Stimulated activated CD4-positive, alpha-beta T cell treated with anti-CD3 and anti-CD28 coated beads, Interleukin-1b, Interleukin-23, amount 100 ng/mL, for 24 hours (primary cell): ENCODE measurements around the gene PLEKHG1.

Experiments used
- DNase-seq, 4 experiments: peaks; one replicate each; pipeline ENCODE4 v3.0.0-alpha.2; 2020; ENCODE audit warnings: low read depth in 4 of 4, low spot score in 1 of 4

PLEKHG1 gene

DNA sequence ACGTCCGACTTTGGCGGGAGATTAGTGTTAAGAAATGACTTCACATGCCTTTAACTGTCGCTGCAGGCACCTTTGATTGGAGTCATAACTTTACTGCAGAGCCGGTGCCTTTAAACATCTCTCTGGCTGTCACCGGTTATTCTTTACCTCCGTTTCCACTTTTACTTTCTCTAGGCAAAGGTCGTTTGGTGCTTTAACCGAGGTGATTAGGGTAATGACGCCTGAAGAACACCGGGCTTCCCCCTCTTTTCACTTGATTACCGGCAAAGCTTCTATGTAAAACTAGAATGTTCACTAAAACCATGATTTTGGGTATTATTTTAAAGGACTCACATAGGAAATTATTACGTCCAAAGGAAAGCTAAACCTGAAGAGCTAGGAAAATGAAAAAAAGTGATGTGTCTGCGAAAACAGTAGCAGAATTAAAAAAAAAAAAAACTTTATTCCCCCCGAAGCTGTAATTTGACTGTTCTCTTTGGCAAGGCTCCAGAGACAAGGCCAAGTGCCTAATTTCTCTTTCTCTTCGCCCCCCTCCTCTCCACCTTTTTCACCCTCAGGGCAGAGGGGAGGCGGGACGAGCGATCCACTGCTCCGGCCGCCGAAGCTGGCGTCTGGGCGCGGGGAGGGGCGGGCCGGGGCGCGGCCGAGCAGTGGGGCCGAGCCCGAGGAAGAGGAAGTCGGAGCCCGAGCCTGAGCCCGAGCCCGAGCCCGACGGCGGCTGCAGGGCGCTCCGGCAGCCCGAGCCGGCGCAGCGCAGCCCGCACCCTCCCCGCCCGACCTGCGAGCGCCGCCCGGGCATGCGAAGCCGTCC lies at the start of gene PLEKHG1:
TSS of gene PLEKHG1 (plus strand) at position 687 of the 811 bp plus-strand sequence. CDS start 133,797 bp downstream, outside the sequence.
- DNase-seq = peak in 3 of 4 experiments; percentile 13 to 55 (median 19)

DNA sequence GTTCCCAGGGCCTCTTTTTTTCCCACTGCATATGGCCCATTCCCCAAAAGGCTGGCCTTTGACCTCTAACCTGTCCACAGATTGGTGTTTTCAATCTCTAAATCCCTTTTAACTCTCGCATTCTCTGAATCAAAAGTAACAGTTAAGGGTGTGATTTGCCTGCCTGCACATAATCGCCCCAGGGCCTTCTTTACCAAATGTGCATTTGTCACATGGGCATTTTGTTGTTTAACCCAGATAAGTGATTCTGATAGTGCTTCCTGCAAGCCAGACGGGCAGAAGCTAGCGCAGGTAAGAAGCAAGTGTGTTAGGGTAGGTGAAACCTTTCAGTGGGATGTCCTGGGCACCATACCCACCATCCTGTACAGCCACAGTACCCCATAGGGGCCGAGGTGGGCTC lies 49.4 kb upstream of the PLEKHG1 start:
- no peak for DNase-seq

DNA sequence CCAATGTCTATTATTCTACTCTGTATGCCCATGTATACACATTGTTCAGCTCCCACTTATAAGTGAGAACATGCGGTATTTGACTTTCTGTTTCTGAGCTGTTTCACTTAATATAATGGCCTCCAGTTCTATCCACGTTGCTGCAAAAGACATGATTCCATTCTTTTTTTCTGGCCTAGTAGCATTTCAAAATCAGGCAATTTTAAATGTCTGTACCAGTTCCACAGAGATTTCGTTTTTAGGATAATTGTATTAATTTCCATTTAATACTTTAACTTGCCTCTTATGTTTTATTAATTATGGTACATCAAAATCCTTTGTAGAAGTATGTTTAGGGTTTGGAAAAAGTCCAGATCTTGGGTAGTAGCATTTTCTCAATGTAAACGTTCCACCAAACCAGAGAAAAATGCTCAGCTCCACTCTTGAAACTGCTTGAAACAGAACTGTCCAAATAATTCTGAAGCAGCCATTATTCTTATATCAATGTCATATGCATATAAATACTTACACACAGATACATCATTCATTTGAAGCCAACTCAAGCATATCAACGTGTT lies 42.6 kb upstream of the PLEKHG1 start:
- no peak for DNase-seq

DNA sequence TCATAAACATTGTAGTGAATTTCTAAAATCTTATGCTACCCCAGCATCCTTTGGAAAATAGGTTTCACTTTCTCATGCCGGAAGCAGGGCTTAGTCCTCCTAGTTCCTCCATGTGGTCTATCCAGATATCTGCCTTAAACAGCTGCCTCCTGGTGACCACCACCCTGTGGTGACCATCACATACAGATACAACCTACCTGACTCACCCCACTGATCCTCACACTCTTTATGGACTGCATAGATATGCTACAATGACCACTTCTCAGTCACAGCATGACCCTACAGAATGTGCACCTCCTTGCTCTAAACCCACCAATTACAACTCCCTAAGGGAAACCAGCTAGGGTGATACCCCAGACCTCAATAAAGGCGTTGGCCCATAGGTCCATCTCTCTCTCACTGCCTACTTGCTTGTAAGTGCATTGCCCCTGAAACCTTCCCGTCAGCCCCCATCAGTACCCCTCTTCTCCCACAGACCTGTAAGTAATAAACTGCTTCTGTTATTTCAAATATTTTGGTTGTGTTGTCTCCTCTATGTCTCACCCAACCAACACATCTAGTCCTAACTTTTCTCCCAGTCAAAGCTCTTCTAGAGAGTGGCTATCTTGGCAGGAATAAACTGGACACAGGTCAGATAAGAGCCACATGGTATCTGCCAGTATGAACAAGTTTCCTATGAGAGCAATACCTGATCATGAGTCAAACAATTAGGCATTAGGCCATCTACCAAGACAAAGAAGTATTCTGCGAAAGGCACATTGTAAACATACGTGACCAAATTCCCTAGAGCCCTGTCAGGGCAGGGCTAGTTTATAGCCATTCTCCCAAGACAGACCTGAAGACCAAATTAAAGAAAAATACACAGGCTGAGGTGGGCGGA lies 39.4 kb upstream of the PLEKHG1 start:
- DNase-seq = no peak

DNA sequence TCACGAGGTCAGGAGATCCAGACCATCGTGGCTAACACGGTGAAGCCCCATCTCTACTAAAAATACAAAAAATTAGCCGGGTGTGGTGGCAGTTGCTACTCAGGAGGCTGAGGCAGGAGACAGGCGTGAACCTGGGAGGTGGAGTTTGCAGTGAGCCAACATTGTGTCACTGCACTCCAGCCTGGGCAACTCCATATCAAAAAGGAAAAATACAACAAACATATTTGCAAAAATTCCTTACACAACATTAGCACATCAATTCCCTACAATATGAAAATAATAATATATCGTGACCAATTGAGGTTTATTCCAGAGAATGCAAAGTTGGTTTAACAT lies 38.8 kb upstream of the PLEKHG1 start:
- DNase-seq = no peak

DNA sequence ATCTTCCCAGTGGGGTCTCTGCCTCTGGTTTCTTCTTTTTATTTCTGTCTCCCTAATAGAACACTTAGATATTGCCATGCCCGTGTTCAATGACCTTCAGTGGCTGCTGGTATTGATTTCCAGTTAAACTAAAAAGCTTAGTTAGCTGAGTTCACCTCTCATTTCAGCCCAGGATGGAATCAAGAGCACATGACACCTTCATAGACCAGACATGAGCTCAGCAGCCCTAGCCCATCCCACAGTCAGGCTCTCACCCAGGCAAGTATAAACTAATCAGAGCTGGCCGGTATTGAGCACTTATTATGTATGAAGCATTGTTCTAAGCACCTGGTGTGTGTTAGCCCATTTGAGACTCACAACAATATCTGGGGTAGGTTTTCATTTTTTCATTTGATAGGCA lies 33.7 kb upstream of the PLEKHG1 start:
- DNase-seq = no peak

DNA sequence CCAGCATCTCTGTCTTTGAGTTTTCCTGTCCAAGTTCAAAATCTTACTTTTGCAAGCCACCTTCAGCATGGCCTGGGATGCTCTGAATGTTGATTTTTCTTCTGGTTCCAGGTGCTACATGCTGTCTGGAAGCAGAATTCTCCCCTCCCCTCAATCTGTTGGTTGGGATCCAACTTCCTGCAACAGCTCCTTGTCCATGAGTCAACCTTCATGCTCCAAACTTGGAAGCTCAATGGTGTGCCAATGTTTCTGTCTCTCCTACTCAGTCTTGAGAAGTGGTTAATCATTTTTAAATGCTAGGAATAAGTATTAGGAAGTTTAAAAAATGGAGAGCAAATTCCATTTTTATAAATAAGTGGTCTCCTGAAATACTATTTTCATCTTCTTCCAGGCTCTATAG lies 33.2 kb upstream of the PLEKHG1 start:
- no peak for DNase-seq

DNA sequence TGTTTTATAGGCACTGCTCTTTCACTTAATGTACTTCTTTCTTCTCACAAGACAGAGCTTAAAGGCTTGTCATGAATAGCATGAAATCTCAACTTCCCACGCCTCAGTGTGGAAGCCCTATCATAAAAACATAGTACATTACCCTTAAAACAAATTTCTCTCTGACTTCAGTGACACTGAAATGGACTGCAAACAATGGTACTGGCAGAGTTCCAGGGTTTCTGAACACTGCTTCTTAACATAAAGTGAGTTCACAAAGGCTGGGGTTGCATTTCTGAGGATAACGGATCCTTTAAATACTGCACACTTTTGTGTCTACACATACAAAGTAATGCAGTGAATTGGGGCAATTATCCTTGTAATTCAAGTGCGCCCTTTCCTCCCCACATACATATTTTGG lies 32.3 kb upstream of the PLEKHG1 start:
- DNase-seq = no peak

DNA sequence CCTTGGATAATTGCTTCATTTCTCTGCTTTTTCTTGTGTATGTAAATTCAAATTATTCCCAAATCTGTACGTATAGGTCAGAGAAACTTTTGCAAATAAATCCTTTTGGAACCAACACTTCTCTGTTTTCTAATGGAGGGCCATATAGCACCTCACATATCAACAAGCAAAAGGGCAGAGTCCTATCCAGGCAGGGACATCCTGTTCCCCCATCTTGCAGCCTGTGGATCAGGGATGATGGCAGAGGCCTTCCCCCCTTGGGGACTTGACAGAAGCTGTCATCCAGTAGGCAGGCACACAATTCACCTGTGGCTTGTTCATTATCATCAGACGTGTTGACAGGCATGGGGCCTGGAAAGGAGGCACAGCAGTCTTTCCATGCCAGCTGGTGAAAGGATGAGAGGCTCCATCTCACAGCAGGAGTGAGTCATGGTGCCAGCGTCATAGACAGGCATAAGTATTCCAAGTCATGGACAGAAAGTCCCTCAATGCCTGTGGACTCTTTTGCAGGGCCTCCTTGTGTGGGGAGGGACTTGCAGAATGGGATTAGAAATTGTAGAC lies 31.8 kb upstream of the PLEKHG1 start:
- no peak for DNase-seq

DNA sequence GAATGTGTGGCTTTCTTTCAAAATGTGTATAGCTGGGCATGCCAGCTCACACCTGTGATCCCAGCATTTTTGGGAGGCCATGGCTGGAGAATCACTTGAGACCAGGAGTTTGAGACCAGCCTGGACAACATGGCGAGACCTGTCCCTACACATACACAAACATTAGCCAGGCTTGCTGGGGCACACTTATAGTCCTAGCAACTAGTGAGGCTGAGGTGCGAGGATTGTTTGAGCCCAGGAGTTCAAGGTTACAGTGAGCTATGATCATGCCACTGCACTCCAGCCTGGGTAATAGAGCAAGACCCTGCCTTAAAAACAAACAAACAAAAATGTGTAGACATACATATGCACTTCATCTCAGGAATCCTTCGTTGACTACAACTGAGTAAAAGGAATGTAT lies 31.1 kb upstream of the PLEKHG1 start:
- DNase-seq = no peak

DNA sequence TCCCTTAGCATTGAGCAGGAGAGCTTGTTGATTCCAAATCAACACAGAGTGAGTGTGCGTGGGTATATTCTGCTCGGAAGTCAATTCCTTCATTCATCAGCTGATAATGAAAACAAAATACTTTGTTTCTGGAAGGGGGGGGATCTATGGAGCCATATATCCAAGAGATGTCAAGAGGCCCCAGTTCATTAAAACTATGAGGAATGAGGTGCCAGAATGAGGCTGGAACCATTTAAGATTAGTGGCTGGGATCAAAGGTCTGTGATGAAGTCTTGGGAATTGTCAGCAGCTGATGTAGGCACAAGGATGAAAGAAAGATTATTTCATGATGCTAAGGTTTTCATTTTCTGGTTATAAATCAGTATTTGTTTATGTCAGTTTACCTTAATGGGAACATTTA lies 30.5 kb upstream of the PLEKHG1 start:
- no peak for DNase-seq

DNA sequence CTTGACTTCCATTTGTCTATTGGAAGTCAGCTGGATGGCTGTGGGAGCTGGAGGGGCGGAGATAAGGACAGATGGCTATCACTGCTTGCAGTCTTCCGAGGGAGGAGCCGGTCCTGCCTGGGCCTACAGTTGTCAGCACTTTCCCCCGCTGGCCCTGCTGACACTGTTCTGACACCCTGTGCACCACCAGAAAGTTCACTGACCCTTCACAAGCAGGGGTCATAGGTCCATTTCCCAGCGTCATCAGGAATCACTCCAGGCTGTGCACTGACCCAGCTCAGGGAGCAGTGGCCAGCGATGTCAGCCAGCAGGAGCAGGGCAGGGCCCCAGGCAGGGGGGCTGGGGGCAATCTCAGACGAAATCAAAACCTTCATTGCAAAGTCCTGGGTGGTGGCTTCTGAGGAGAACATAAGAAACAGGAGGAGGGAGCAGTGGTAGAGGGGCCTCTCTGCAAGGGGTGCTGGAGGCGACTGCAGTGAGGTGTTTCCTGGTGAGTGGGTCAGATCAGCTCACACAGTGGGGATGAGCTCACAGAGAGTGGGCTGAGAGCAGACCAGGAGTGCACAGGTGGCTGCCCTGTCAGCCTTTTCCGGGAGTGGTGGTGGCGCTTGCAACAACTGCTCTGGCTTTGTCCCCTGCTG lies 26.5 kb upstream of the PLEKHG1 start:
- DNase-seq = no peak

DNA sequence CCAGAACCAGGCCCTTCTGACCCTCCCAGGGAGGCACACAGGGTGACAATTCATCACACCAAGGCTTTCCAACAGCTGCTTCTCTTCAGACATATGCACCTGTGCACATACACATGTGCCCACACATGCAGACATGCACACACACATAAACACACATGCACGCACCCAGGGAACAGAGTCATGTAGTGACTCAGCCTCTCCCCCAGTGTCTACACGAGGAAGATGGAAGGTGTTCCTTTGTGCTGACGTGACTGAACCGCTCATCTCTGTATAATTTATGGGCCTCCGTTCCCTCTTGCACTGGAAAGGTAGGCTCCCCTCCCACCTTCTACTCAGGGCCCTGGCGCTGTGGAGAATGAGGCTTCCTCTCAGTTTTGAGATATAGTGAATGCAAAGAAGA lies 23.8 kb upstream of the PLEKHG1 start:
- DNase-seq = no peak

DNA sequence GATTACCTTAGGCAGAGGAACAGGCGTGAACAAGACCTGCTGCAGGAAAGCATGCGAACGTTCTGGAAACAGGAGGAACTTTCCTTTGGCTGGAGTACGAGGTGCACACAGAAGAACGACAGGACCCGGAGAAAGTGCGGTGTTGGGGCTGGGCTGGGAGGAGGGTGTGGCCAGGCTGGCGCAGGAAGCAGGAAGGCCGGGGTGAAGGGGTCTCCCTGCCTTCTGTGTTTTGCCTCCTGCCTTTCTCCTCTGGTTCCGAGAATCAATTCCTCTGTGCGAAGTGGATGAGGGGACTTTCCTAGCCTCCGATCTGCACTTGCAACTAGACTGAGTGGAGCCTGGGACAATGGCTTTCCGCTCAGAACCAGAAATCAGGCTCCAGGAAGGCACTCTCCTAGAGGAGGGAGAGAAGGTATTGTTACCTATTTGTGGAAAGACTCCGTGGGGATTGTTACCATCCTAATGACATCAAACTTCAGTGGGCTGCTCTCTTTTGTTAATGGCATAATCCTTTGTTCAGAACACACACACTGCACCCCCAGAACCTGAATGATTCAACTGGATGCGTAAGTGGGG lies 22.9 kb upstream of the PLEKHG1 start:
- DNase-seq = no peak

DNA sequence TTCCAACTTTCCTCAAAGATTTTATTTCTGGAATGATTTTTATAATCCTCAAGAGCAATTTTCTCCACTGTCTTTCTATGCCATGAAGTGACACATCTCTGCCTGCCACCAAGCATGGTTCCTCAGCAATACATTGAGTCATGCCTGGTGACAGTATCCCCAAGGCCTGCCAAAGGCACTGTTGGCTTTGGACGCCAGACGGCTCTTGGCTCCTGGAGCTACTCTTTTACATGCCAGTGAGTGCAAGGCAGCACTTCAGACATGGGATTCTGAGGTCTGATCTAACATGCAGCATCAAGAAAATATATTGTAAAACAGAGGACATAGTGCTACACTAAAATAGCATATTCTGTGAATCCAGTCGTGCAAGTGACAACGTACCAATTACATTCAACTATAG lies 20.1 kb upstream of the PLEKHG1 start:
- DNase-seq = no peak

DNA sequence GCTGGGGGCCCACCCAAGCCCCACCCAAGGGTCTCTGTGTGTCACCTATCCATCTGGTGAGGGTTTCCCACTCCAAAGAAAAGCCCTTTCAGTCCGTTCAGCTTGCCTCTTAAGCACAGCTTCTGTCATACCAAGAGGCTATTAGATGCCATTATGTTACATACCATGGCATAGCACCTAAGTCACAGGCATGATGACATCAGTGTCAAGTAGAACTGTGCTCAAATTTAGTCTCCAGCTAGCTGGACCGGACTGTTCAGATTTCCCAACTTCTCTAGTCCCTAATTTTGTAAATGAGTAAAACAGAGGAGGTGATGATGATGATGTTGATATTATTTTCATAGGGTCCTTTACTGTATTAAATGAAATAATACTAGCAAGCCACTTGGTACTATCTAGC lies 19.2 kb upstream of the PLEKHG1 start:
- DNase-seq = no peak

DNA sequence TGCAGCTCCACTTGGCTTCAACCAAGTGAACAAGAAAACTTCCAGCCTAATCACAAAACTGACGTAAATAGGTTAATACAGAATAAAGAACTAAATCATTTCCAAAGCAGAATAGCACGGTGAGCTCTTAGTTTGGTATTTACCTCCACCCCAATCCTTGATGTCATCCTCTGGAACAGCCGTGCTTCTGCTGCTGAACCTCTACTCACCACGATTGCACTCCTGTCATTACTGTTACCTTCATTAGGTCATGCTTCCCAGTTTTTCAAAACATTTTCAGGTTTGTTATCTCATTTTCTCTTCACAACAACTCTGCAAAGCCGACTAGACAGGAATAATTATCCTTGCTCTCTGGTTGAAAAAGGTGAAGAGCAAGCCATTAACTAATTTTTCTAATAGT lies 15.6 kb upstream of the PLEKHG1 start:
- DNase-seq = no peak

DNA sequence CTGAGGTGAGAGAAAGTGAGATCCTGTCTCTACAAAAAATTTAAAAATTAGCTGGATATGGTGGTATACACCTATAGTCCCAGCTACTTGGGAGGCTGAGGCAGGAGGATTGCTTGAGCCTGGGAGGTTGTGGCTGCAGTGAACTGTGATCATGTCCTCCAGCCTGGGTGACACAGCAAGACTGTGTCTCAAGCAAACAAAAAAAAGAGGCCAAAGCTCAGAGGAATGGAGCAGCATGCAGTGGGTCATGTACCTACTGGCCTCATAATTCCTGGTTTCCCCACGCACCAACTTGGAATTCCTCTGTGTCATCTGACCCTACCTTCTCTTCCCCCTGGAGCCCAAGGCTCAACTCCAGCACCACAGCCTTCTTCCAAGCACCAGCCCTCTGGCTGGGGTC lies 15.1 kb upstream of the PLEKHG1 start:
- DNase-seq = no peak

DNA sequence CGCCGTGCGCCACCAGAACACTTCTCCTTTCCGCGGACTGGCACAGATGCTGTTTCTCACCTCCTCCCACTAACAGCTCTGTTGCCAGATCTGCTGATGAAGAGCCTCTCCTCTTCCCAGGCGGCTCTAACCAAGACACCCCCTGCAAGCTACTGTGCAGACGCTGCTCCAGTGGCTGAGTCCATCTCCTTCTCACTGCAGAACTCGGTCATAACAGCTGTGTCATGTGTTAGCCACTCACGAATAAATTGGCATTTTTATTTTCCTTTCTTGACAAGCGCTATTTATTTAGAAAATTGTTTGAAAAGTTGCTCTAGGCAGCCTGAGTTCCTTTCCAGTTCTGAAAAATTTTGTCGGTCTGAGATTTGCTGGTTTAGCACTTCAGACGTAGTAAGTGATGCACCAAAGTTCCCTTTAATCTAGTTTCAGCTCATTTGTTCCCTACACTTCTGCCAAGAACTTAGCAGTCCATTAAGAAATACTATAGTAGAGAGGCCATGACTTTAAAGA lies 12.8 kb upstream of the PLEKHG1 start:
- no peak for DNase-seq

DNA sequence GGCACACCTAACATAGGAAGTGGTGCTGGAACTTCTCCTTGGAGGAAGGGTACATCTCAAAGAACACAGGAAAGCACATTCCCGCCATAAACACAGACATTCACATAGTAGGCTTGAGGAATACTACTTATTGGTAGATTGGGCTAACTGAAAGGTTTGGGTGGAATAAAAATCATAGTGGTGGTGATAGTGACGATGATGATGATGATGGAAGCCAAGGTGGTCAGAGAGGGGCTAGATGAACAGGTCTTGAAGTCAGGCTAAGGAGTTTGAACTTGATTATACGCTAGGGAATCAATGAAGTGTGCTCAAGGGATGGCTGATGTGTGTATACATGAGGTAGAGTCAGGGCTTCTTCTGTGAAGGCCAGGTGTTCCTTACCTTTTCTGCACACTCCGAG lies 12.0 kb upstream of the PLEKHG1 start:
- no peak for DNase-seq
